ENCODE results near the gene RIMOC1. TPM values are rescaled to one million over a fixed set of nuclear protein-coding genes. Genes with fewer than 3 reads are reported as not detected.

The RIMOC1 gene
- total RNA-seq, 1 donor from 2014 or later = 48.3 TPM

GRCh38 chr5:41863871-41864486, 40.2 kb upstream of the RIMOC1 start:
- H3K4me3 Mint-ChIP-seq (ENCODE audit: low read depth) = no peak overlapping the region
- H3K27ac Mint-ChIP-seq = no peak overlapping the region
- H3K4me1 Mint-ChIP-seq (ENCODE audit: low read depth) = peaks cover 2% of the 10 kb centered on the region
- DNase-seq (ENCODE audit: low spot score, unreplicated experiment) = no peak
- peaks cover 5% of the 10 kb centered on the region for H3K36me3 Mint-ChIP-seq (ENCODE audit: insufficient read depth)
- H3K9me3 Mint-ChIP-seq (ENCODE audit: low read depth) = no peaks in the 10 kb centered on the region
- no peak for TF ChIP-seq CTCF (IDR thresholded peaks at IDR 0.05; ENCODE audit: unreplicated experiment)
- H3K27me3 Mint-ChIP-seq = peaks cover 3% of the 10 kb centered on the region

- Mint-ChIP-seq H3K36me3 (ENCODE audit: insufficient read depth) (no peaks in the 10 kb centered on the region), H3K4me1 (ENCODE audit: low read depth) (peaks cover 7% of the 10 kb centered on the region), H3K9me3 (ENCODE audit: low read depth) (no peaks in the 10 kb centered on the region), H3K27me3 (peaks cover 8% of the 10 kb centered on the region), H3K4me3 (ENCODE audit: low read depth) (peak overlapping the region; percentile 86), H3K27ac (peak overlapping the region; percentile 80)
- DNase-seq (ENCODE audit: low spot score, unreplicated experiment) = no peak
- no peak for TF ChIP-seq CTCF (IDR thresholded peaks at IDR 0.05; ENCODE audit: unreplicated experiment)
Measured at GRCh38 chr5:41869151-41869723, 34.9 kb upstream of the RIMOC1 start.

GRCh38 chr5:41869724-41870626, 34.2 kb upstream of the RIMOC1 start, which contains the start of gene OXCT1:
OXCT1 (minus strand) TSS chr5:41870425; CDS start chr5:41870358, 67 bp downstream.
- peaks cover 7% of the 10 kb centered on the region for H3K4me1 Mint-ChIP-seq (ENCODE audit: low read depth)
- peak within 1 kb of the TSS; percentile 86 for H3K4me3 Mint-ChIP-seq (ENCODE audit: low read depth)
- DNase-seq (ENCODE audit: low spot score, unreplicated experiment) = peak; percentile 60
- H3K36me3 Mint-ChIP-seq (ENCODE audit: insufficient read depth) = no peaks in the 10 kb centered on the region
- peak within 1 kb of the TSS; percentile 80 for H3K27ac Mint-ChIP-seq
- TF ChIP-seq CTCF (IDR thresholded peaks at IDR 0.05; ENCODE audit: unreplicated experiment) = no peak
- H3K27me3 Mint-ChIP-seq = peaks cover 8% of the 10 kb centered on the region
- no peaks in the 10 kb centered on the region for H3K9me3 Mint-ChIP-seq (ENCODE audit: low read depth)

- Mint-ChIP-seq H3K4me3 (ENCODE audit: low read depth) (peak overlapping the region; percentile 86), H3K27ac (peak overlapping the region; percentile 80), H3K27me3 (peaks cover 8% of the 10 kb centered on the region), H3K36me3 (ENCODE audit: insufficient read depth) (no peaks in the 10 kb centered on the region), H3K9me3 (ENCODE audit: low read depth) (no peaks in the 10 kb centered on the region), H3K4me1 (ENCODE audit: low read depth) (peaks cover 7% of the 10 kb centered on the region)
- no peak for DNase-seq (ENCODE audit: low spot score, unreplicated experiment)
- no peak for TF ChIP-seq CTCF (IDR thresholded peaks at IDR 0.05; ENCODE audit: unreplicated experiment)
Measured at GRCh38 chr5:41870627-41871048, 33.5 kb upstream of the RIMOC1 start.

- no peak for TF ChIP-seq CTCF (IDR thresholded peaks at IDR 0.05; ENCODE audit: unreplicated experiment)
- DNase-seq (ENCODE audit: low spot score, unreplicated experiment) = no peak
Measured at GRCh38 chr5:41871852-41872251, 32.3 kb upstream of the RIMOC1 start.

More at GRCh38 chr5:41871852-41872251, 32.3 kb upstream of the RIMOC1 start:
- Mint-ChIP-seq H3K4me1 (ENCODE audit: low read depth) (peaks cover 9% of the 10 kb centered on the region), H3K4me3 (ENCODE audit: low read depth) (no peak overlapping the region), H3K27me3 (peaks cover 8% of the 10 kb centered on the region), H3K9me3 (ENCODE audit: low read depth) (no peaks in the 10 kb centered on the region), H3K27ac (no peak overlapping the region), H3K36me3 (ENCODE audit: insufficient read depth) (no peaks in the 10 kb centered on the region)

Measured in progenitor cell of endocrine pancreas (in vitro differentiated cells).